Left ventricle myocardium inferior (tissue), 1 donor: Measurements from ENCODE around the gene PPP2R5E. TPM values are rescaled to one million over a fixed set of nuclear protein-coding genes. Genes with fewer than 3 reads are reported as not detected.

ENCODE experiments used
- DNase-seq: peaks from one replicate; pipeline ENCODE4 v3.0.0-alpha.2; 2020
- H3K27ac ChIP-seq: fragments of 200-600 bp; replicated peaks from 2 replicates; pipeline ENCODE4 v1.8.0; 2021
- H3K27me3 ChIP-seq: fragments of 200-600 bp; 2 replicates; pipeline ENCODE4 v1.8.0; 2021; ENCODE audit warnings: low read depth
- H3K36me3 ChIP-seq: fragments of 200-600 bp; 2 replicates; pipeline ENCODE4 v1.8.0; 2021
- H3K4me1 ChIP-seq: fragments of 200-600 bp; 2 replicates; pipeline ENCODE4 v1.8.0; 2021
- H3K4me3 ChIP-seq: fragments of 200-600 bp; 2 replicates; pipeline ENCODE4 v1.8.0; 2021; ENCODE audit warnings: mild to moderate bottlenecking, moderate library complexity
- H3K9me3 ChIP-seq: fragments of 200-600 bp; replicated peaks from 2 replicates; pipeline ENCODE4 v1.8.0; 2021
- intact Hi-C: fragments of 100-400 bp; cut with micrococcal nuclease; formaldehyde crosslinking; loops from one replicate; pipeline ENCODE4 v1.11.0; 2022
- total RNA-seq: library from RNA; stranded (reverse); fragmentation: NEBNext Ultra II Directional; extraction: Animal tissue kit (Norgen Biotek cat#: 25700); gene quantifications from one replicate; pipeline ENCODE4 v1.2.1, GENCODE V29; 2021
- TF ChIP-seq, protein P1 (sequence below): fragments of 200-600 bp; IDR thresholded peaks from 2 replicates; pipeline ENCODE4 v1.8.0; 2021; ENCODE audit warnings: antibody characterized with exemption, mild to moderate bottlenecking, borderline replicate concordance
- donor health status: DM: no; HTN: yes; CAD: no; lungs with severe emphysema.

Gene PPP2R5E
- total RNA-seq, 1 donor from 2014 or later: 34.5 TPM

DNA sequence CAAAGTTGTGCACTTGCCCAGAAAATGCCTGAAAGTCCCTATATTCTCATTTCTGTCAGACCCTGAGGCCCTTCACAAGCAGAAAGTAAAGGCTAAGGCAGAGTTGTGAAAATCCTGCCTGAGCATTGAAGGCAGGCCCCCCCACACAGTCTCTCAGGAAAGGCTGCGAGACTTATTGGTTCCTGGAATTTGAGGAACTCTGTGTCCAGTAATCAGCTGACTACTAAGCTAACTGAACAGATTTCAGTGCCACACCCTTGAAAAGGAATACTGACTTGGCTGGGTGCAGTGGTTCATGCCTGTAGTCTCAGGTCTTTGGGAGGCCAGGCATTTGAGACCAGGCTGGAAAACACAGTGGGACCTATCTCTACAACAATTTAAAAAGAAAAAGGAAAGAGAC lies 21.1 kb upstream of the PPP2R5E start:
- TF ChIP-seq, protein P1, sequence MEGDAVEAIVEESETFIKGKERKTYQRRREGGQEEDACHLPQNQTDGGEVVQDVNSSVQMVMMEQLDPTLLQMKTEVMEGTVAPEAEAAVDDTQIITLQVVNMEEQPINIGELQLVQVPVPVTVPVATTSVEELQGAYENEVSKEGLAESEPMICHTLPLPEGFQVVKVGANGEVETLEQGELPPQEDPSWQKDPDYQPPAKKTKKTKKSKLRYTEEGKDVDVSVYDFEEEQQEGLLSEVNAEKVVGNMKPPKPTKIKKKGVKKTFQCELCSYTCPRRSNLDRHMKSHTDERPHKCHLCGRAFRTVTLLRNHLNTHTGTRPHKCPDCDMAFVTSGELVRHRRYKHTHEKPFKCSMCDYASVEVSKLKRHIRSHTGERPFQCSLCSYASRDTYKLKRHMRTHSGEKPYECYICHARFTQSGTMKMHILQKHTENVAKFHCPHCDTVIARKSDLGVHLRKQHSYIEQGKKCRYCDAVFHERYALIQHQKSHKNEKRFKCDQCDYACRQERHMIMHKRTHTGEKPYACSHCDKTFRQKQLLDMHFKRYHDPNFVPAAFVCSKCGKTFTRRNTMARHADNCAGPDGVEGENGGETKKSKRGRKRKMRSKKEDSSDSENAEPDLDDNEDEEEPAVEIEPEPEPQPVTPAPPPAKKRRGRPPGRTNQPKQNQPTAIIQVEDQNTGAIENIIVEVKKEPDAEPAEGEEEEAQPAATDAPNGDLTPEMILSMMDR: no peak
- H3K27ac ChIP-seq: no peak overlapping the region
- H3K4me1 ChIP-seq: no peaks in the 10 kb centered on the region
- no peaks in the 10 kb centered on the region for H3K36me3 ChIP-seq
- intact Hi-C loops: no loop called here
- no peak overlapping the region for H3K4me3 ChIP-seq
- H3K27me3 ChIP-seq: peaks cover 7% of the 10 kb centered on the region
- no peaks in the 10 kb centered on the region for H3K9me3 ChIP-seq
- DNase-seq: peak; percentile 18

DNA sequence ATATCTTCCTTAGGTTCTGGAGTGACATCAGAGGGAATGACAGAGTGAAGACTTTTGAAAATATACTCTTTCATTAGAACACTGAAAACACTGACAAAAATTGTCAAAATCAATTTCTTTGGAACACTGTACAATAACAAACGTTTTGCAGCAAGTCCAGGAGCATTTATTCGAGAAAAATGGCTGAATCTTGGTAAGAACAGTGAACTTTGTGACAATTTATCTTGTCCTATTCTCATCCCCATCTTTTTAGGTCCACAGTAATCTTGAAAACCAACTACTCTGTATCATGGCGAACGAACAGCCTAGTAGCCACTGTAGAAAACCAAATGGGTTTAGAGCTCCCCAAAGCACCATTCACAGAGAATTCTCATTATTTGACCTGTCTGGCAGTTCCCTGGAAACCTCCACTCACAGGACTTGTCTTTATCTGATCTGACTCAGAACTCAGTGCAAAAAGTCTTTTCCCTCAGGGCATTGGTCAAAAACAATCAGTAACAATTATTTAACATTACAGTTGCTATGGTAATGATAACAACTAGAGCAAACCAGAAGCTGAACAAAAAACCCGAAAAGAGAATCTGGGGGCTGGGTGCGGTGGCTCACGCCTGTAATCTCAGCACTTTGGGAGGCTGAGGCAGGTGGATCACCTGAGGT lies 20.3 kb upstream of the PPP2R5E start:
- Histone ChIP-seq H3K36me3 (no peaks in the 10 kb centered on the region), H3K27ac (no peak overlapping the region), H3K4me1 (no peaks in the 10 kb centered on the region), H3K27me3 (peaks cover 7% of the 10 kb centered on the region), H3K4me3 (no peak overlapping the region), H3K9me3 (no peaks in the 10 kb centered on the region)
- TF ChIP-seq, protein P1: no peak
- intact Hi-C loops: no loop called here
- DNase-seq: no peak

DNA sequence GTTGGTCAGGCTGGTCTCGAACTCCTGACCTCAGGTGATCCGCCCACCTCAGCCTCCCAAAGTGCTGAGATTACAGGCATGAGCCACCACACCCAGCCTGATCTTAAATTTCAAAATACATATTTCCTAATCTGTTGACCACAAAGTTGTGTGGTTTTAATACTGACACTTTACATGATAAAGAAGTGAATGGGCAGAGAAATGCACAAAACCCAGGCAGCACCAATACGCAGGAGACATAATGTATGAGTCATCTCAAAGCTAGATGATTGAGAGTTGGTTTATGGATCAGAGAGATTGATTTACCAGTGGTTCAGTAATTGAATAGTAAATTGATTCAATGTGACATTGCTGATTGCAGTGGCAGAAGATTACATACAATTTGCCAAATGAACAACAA lies 19.2 kb upstream of the PPP2R5E start:
- TF ChIP-seq, protein P1: no peak
- H3K27me3 ChIP-seq: peaks cover 7% of the 10 kb centered on the region
- H3K4me1 ChIP-seq: no peaks in the 10 kb centered on the region
- no peaks in the 10 kb centered on the region for H3K9me3 ChIP-seq
- no peak for DNase-seq
- no peak overlapping the region for H3K4me3 ChIP-seq
- no peaks in the 10 kb centered on the region for H3K36me3 ChIP-seq
- H3K27ac ChIP-seq: no peak overlapping the region
- intact Hi-C loops: no loop called here

DNA sequence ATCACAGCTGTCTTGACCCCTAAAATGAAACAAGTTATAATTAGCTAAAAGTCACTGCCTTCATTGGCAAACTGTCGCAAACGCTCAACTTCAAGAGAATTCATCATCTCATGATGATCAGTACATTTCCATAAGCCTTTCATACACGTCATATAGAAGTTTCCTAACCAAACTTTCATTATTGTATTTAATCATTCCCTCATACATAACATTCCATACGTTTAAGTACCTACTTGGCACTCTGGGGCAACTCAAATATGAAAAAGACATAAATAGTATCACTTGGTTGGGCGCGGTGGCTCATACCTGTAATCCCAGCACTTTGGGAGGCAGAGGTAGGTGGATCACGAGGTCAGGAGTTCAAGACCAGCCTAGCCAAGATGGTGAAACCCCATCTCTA lies 12.4 kb upstream of the PPP2R5E start:
- Histone ChIP-seq H3K36me3 (no peaks in the 10 kb centered on the region), H3K4me1 (no peaks in the 10 kb centered on the region), H3K9me3 (no peaks in the 10 kb centered on the region), H3K4me3 (no peak overlapping the region), H3K27me3 (peaks cover 7% of the 10 kb centered on the region), H3K27ac (no peak overlapping the region)
- intact Hi-C loops: no loop called here
- DNase-seq: no peak
- TF ChIP-seq, protein P1: no peak

DNA sequence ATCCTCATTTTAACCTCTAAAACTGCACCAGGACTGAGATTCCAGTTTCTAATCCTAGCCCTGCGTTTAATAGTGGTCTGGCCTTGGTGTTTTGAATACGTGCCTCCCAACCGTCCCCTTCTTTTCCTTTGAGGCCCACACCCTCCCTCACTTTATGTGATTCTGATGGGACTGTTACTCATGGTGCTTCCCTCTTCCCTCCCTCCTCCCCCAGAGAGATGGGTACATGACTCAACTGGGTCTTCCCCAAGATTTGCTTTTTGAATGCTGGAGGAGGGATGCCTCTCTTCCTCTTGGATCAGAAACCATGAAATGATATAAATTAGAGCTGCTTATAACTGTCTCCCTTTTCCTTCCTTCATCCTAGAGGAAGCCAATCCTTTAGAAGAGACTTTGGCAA lies 8.2 kb upstream of the PPP2R5E start:
- intact Hi-C loops: no loop called here
- Histone ChIP-seq H3K4me3 (no peak overlapping the region), H3K4me1 (no peaks in the 10 kb centered on the region), H3K9me3 (no peaks in the 10 kb centered on the region), H3K27me3 (no peaks in the 10 kb centered on the region), H3K36me3 (no peaks in the 10 kb centered on the region), H3K27ac (no peak overlapping the region)
- DNase-seq: no peak
- TF ChIP-seq, protein P1: no peak
